Right forelimb (tissue), 1 donor: ENCODE results near the gene KRTAP20-4.

Experiments
- DNase-seq: peaks from one replicate; pipeline ENCODE4 v3.0.0-alpha.2; 2018

KRTAP20-4 gene

DNA sequence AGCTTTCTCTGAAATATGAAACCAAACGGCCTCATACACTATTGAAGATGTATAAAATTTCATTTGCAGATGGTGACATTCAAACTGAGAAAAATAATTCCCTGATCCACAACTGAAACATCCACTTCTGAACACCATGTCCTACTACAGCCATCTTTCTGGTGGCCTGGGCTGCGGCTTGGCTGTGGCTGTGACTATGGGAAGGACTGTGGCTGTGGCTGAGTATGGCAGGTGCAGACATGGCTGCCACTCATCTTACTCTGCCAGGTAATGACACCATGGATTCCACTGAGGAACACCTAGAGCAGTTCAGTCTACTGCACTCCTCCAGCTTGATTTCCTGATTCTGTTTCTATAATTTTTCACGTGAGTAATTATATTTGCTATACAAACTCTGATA lies at the start of gene KRTAP20-4:
Gene KRTAP20-4, plus strand, starts transcription at position 106 of the 400 bp plus-strand sequence.
- no peak for DNase-seq

DNA sequence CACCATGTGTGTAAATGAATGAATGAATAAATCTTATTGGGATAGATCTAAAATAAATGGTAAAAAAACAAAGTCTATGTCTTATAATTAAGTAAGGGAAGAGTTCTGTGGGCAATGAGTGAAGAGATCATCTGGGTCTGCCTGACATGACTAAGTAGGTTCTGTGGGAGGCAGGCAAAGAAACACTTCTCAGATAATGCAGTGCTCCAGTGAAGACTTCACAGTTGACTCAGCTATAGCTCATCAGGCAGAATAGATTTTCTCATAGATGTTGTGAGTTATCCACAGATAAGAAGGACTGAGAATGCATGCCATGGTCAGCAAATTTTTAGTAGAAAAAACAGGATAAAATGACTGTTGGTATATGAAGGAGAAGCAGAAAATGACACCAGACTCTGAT lies 42.7 kb upstream of the KRTAP20-4 start:
- no peak for DNase-seq

DNA sequence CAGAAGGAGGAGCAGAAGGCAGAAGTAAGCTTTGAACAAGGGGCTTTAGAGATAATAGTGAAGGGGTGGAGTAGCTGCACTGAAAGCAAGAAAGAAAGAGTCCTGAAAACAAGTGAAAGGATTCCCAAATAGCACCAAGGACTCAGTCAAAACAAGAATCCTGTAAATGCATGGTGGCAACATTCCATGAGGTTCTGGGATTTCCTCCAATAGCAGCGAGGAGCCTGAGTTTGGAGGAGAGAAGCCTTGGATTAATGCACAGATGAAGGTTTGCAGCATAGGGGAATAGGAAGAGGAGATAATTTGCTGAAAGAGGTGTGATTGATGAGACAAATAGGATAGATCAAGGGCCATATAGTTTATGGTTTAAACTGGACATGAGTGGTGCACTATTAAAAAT lies 41.1 kb upstream of the KRTAP20-4 start:
- no peak for DNase-seq

DNA sequence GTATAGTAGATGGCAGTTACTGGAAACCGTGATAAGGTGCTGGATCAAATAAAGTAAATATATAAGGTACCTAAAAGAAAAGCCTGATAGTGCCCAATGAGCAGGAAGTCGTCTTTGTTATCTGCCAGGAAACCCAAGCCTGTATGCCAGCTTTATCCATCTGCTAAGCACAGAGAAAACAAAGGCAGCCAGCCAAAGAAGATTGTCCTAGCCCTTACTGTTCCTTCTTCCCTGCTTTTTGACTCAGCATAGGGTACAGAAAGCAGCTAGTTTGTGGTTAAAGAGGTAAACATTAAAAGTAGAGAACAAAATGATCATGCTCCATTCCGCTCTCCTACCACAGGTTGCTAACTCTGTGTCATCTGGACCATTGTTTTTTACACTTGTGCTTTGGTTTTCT lies 40.3 kb upstream of the KRTAP20-4 start:
- no peak for DNase-seq

DNA sequence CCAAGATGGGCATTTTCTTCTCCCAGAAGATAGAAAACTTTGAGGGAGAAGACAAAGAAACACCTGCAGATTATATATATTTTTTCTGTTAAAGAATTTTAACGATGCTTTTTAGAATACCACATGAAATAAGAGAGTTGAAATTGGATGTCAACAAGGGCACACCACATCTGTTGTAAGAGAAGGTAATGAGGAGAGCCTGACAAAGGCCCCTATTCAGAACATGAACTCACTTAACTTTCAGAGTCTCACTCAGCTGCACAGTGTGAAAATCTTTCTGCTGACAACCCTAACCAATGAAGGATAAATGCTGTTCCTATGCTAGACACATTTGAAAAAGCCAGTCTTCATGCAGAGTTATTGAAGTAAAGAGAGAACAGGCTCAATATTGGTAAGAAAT lies 37.6 kb upstream of the KRTAP20-4 start:
- no peak for DNase-seq

DNA sequence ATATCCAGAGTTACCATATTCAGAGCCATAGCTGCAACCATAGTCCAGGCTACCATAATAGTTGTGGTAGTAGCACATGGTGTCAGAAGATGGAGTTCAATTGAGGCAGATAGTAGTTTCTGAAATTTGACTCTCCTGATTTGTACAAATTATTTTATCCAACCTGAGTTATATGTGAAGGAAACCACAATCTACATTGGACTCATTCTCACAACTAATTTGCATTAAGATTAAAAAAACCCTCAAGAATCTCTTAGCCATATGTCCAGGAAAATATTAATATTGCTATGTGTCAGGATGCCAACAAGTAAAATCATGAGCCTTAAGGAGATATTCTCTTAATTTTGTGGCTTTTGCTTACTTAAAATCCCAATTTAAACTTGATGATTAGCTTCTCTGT lies 30.1 kb upstream of the KRTAP20-4 start, which contains the start of gene KRTAP22-2:
Gene KRTAP22-2, minus strand, starts transcription at position 101 of the 400 bp plus-strand sequence.
- no peak for DNase-seq

DNA sequence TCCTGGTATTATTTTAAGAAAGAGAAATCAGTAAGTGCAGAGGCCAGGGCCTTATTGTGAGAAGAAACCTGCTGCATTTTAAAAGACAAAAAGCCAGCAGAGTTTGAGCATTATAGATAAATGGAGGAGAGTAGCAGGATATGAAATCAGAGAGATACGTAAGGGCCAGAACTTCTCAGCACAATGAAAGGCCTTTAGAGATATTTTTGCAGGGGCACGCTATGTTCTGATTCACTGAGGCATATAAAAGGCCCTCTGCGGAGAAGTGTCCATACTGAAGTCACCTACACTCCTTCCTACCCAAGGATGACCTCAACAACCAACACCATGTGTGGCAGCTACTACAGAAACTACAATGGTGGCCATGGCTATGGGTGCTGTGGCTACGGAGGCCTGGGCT lies 28.3 kb upstream of the KRTAP20-4 start, which contains the start of gene KRTAP6-3:
Gene KRTAP6-3, plus strand, starts transcription at position 301 of the 400 bp plus-strand sequence. Its CDS starts 6 bp downstream, at position 307.
- no peak for DNase-seq

DNA sequence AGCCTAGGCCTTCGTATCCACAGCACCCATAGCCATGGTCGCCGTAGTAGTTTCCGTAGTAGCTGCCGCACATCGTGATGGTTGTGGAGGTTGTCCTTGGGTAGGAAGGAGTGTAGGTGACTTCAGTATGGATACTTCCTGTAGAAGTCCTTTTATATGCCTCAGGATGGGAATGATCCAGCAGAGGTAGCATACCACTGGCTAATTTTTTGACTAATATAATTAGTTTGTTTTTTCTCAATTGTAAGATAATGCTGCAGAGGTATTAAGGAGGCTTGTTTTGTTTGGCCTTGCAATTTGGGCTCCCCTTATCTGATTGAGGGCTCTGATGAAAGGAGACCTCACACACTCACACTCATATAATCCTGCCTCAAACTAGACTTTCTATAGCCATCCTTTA lies 21.6 kb upstream of the KRTAP20-4 start, which contains the start of gene KRTAP6-2:
Gene KRTAP6-2, minus strand, starts transcription at position 101 of the 400 bp plus-strand sequence. Its CDS starts 28 bp downstream, at position 73.
- DNase-seq: no peak

DNA sequence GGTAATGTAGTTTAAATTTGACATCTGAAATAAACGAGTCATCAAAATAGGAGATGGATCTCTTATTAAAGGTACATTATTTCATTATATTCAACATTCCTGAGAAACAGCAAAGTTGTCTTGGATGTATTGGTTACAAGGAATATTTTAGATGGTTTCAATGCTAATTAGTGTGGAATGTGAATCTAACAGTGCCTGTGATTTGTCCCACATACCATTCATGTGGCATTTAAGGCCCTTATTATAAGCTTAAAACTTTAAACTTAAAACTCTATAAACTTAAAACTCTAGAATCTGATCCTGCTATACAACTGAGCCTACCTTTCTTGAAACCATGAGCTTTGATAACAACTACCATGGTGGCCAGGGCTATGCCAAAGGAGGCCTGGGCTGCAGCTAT lies 19.6 kb upstream of the KRTAP20-4 start, which contains the start of gene KRTAP22-1:
Gene KRTAP22-1, plus strand, starts transcription at position 301 of the 400 bp plus-strand sequence.
- no peak for DNase-seq

DNA sequence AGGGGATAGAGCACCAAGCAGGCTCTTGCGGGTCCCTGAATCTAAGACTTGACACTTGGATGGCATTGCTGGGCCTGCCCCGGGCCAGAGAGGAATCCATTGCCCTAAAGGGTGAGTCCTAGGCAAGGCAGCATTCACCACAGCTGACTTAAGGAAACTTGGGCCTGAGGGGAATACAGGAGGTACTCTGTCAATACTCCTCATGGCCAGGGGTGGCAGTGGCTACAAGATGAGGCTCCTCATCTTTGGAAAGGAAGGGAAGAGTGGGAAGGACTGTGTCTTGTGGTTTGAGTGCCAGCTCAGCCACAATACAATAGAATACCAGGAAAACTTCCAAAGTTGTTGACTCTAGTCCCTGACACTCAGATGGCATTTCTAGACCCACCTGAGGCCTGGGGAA lies 14.5 kb upstream of the KRTAP20-4 start:
- DNase-seq: no peak

DNA sequence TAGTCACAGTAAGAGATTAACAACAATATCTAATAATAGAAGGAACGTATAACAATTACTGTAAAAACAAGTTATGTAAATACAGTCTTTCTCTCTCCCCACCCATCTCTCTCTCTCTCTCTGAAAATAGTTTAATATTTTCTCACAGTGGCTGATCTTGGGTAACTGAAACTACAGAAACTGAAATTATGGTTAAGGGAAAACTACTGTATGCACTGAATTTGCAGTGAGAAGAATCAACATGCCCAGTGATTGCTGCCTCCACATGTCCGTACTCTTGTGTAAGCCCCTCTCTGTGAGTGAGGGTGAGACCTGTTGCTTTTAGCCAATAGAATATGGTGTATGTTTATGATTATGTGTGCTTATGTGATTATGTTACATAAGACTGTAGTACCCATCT lies 8.3 kb upstream of the KRTAP20-4 start:
- DNase-seq: no peak

DNA sequence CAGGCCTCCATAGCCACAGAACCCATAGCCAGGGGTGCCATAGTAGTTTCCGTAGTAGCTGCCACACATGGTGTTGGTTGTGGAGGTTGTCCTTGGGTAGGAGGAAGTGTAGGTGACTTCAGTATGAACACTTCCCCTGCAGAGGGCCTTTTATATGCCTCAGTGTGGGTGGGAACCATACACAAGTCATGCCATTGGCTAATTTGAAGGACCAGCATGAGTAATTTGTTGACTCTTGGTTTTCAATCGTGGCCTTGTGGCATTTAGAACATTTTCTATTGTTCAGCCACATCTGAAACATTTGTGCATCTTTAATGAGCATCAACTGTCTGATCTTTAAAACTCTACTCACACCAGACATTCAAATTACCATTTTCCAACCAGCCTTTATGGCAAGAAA lies 6.6 kb upstream of the KRTAP20-4 start, which contains the start of gene KRTAP6-1:
Gene KRTAP6-1, minus strand, starts transcription at position 95 of the 400 bp plus-strand sequence. Its CDS starts 26 bp downstream, at position 69.
- no peak for DNase-seq

DNA sequence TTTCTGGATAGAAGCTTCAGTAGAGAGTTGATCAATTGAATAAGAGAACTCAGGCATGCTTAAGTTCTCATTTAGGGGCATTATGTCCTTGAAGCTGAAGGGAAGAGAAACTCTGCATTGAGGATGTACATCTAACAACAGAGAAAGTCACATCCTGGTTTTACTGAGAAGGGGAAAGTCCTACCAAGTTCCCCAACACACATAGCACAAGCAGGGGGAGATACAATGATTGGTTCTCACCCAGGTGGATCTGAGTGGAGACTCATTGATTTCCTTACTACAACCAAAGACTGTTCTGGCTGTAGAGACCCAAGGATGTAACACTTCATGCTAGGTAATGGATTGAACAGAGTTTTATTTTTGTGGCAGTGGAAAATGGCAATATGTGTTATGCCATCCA lies 5.2 kb upstream of the KRTAP20-4 start:
- no peak for DNase-seq

DNA sequence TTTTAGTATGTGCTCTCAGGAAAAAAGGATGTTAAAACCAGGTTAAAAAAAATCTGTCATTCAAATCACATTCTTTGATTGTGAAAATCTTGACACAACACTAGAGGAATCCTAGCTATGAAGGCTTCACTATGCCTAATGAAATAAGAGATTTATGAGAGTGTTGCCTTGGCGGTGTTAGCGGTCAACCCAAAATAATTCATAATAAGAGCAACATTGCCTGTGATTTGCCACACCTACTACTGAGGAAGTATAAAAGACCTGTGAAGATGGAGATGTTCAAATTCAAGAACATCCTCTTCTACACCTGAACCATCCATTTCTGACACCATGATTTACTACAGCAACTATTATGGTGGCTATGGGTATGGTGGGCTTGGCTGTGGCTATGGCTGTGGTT lies 4.3 kb upstream of the KRTAP20-4 start, which contains the start of gene KRTAP20-1:
Gene KRTAP20-1, plus strand, starts transcription at position 301 of the 400 bp plus-strand sequence. Its CDS starts 30 bp downstream, at position 331.
- DNase-seq: no peak

DNA sequence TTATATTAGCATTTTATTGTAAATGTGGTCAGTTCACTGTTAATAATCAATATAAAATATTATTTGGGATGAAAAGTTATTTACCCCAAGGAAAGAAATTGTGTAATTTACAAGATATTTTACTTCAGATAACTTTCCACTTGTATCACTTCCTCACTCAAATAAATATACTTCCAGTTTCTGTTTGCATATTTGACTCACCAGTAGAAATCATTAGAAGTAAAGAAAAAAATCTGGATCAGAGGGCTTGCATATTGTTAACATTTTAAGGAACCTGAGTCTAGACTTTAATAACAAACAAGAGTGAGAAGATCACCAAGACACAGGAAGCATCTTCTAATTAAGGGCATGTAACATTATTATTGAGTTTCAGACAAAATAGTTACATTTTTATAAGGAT lies 347 bp upstream of the KRTAP20-4 start:
- DNase-seq: no peak

DNA sequence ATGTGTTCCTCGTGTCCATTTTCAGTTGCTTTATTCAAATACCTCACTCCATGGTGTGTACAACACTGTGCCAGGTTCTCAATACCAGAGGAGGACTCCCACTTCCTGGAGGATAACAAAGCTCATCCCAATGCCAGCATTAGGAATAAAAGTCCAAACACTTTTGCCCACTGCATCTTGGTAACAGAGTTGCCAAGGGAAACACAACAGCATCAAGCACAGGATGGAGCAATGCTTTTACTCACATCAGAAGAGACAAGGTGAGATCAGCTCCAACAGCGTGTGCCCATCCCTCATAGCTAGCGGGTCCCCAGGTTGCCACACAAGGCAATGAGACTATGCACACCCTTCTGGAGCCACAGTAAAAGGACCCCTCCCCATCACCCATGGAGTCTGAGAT lies 2.9 kb downstream of the KRTAP20-4 start:
- DNase-seq: no peak

DNA sequence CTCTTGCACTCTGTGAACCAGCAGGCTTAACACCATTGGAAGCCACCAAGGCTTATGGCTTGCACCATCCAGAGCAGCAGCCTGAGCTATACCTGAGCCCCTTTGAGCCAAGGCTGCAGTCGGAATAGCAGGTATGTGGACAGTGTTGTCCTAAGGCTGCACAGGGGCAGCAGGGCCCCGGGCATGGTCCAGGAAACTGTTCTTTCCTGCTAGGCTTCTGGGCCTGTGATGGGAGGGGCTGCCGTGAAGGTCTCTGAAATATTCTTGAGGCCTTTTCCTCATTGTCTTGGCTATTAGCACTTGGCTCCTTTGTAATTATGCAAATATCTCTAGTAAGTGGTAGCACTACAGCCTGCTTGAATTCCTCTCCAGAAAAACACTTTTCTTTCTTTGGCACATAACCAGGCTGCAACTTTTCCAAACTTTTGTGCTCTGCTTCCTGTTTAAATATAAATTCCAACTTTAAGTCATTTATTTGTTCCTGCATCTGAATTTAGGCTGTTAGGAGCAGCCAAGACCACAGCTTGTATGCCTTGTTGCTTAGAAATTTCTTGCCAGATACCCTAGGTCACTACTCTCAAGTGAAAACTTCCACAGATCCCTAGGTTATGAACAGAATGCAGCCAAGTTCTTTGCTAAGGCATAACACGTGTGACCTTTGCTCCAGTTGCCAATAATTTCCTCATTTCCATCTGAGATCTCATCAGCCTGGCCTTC lies 5.2 kb downstream of the KRTAP20-4 start:
- DNase-seq: no peak

DNA sequence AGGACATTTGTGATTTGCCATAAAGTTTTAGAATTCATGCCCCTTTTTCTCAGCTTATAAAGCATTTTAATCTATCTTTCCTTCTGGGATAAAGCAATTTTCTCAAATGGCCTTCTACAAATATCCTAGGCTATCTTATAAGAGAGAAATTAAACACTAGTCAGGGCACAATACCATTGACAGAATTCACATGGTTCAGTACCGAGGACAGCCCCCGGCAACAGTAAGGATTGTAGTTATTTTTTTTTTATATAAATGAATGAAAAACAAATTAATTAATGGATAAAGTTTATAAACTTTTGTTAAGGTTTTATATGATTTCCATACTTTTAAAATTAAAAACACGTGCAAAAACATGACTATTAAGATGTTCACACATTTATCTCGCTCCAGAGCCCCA lies 7.7 kb downstream of the KRTAP20-4 start:
- DNase-seq: no peak

DNA sequence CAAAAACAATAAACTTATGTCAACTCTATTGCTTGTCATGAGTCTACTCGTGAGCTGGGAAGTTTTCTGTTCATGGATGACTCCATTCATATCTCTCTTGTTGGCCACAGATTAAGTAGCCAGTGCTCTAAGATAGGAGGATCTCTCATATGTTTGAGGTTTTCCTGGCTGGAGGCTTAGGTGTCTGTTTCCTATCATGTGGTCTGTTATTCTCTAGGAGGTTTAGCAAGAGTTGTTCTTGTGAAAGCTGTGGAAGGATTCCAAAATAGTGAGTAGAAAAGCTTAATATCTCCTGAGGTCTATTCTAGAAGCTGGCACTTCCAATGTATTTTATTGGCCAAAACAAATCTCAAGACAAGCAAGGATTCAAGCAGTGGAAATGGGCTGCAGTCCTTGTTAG lies 8.8 kb downstream of the KRTAP20-4 start:
- no peak for DNase-seq

DNA sequence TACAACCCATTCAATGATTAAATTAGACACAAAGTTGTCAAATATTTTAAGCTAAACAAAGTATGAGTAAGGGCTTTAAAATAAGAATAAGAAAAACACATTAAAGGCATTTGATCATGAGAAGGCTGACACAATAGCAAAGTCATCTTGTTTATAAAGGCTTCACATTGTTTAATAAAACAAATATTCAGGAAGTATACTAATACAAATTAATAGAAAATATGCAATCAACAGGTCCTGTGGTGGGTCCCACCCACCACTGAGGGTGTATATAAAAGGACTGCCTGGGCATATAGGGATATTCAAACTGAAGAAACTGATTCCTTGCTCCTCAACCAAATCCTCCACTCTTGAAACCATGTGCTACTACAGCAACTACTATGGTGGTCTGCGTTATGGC lies 14.5 kb downstream of the KRTAP20-4 start, which contains the start of gene KRTAP20-2:
Gene KRTAP20-2, plus strand, starts transcription at position 301 of the 400 bp plus-strand sequence. Its CDS starts 58 bp downstream, at position 359.
- no peak for DNase-seq

DNA sequence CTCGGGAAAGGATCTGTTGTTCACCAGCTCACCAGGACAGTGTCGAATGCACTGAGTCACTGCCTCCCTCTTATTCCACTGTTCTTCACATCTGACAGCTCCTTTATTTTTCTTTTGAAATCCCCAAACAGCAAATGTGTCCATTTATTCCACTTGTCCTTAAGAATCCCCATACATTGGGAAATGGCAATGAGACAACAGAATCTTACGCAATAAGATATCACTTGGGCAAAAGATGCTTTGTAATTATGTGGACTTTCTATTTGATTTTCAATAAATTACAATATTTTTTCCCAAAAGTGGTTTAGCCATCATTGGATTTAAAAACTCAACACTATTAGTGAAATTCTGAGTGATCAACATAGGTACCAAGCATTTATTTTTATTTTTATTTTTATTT lies 18.3 kb downstream of the KRTAP20-4 start:
- DNase-seq: no peak

DNA sequence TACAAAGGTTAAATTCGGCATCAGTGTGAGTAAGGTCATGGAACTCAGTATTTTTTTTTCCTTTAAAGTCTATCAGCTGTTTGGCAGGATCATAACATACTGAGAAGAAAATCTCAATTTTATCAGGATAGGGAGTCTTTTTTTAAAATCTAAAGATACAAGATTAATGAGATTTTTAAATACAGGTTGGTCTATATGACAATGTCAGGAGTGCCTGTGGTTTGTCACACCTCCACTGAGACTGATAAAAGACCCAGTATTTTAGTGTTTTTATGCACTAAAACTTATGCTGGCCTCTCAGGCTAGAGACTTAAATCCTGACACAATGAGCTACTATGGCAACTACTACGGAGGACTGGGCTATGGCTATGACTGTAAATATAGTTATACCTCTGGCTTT lies 22.1 kb downstream of the KRTAP20-4 start, which contains the start of gene KRTAP20-3:
Gene KRTAP20-3, plus strand, starts transcription at position 301 of the 400 bp plus-strand sequence.
- DNase-seq: no peak

DNA sequence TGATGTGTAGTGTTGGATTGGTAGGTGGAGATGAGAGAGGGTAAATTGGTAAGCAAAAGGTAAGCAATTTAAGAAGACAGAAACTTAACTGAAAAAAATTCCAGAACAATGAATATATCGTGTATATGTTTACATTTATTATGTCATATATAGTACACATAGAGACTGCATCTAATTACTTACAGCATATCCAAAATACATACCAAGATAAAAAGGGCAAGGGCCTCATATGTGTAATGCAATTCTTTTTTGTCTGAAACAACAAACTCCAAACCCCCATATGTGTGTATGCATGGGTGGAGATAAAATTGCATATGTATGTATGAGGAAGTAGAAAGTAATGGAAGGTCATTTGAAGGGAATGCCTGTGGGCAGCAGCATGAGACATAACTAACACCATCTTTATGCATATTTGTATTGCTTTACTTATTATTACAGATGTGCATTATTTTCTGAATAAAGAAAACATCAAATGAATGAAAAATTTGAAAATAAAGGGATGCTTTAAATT lies 26.5 kb downstream of the KRTAP20-4 start:
- DNase-seq: no peak

DNA sequence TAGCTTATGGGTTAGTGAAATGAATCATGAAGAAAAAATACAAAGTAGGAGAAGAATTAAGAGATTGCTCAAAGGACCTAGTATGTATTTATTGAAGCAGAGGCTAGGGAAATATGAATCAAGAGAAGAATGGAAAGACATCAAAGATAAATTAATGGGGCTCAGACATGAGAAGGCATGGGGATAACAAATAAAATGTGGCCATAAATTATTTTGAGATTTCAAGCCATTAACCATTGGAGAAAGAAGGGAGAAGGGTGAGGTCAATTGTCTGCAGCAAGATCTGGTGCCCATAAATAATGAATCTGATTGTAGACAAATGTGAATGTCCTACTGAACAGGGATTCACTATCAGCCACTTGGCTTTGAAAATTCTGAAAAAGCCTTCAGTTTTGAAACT lies 32.5 kb downstream of the KRTAP20-4 start:
- DNase-seq: no peak
